Gastroesophageal sphincter (tissue), 4 donors: ENCODE data around the gene REPS2. TPM values are rescaled to one million over a fixed set of nuclear protein-coding genes. Genes with fewer than 3 reads are reported as not detected.

Source experiments
- ATAC-seq: fragments of 150-250 bp; one replicate; pipeline ENCODE4 v1.9.1; 2016; ENCODE audit warnings: mild to moderate bottlenecking, moderate library complexity
- H3K27ac ChIP-seq, 4 donors: fragments of 200-600 bp; sonication (generic) in 3 of 4; 1 replicate in 3 of 4; 2 replicates in 1 of 4; pipeline ENCODE4 v1.5.1; 2016 to 2019
- H3K27me3 ChIP-seq: fragments of 200-600 bp; sonication (generic); one replicate; pipeline ENCODE4 v1.5.1; 2019
- H3K36me3 ChIP-seq, 2 donors: fragments of 200-600 bp; sonication (generic); one replicate each; pipeline ENCODE4 v1.5.1; 2019; ENCODE audit warnings: control low read depth in 1 of 2
- H3K4me1 ChIP-seq, 3 donors: fragments of 200-600 bp; sonication (generic); 1 replicate in 2 of 3; 2 replicates in 1 of 3; pipeline ENCODE4 v1.5.1; 2016 to 2019; ENCODE audit warnings: control low read depth in 2 of 3
- H3K4me3 ChIP-seq, 2 donors: fragments of 200-600 bp; sonication (generic); one replicate each; pipeline ENCODE4 v1.5.1; 2019; ENCODE audit warnings: mild to moderate bottlenecking in 1 of 2, moderate library complexity in 1 of 2
- H3K9me3 ChIP-seq, 3 donors: fragments of 200-600 bp; sonication (generic); one replicate each; pipeline ENCODE4 v1.5.1; 2017 to 2019; ENCODE audit warnings: control low read depth in 2 of 3
- CTCF ChIP-seq, 4 experiments: fragments of 200-600 bp in 2 of 4; fragments of 450-650 bp in 2 of 4; sonication (generic) in 1 of 4; IDR thresholded peaks; one replicate each; pipeline ENCODE4 v1.5.1; 2017 to 2019; ENCODE audit warnings: antibody characterized with exemption in 4 of 4, mild to moderate bottlenecking in 2 of 4, moderate library complexity in 2 of 4
- EP300 ChIP-seq: sonication (generic); formaldehyde crosslinking; IDR thresholded peaks from one replicate; pipeline ENCODE4 v1.6.1; 2017; ENCODE audit warnings: antibody characterized with exemption, mild to moderate bottlenecking
- POLR2A ChIP-seq, 2 donors: fragments of 450-650 bp; IDR thresholded peaks; one replicate each; pipeline ENCODE4 v1.6.1; 2017; ENCODE audit warnings: antibody characterized with exemption in 2 of 2, mild to moderate bottlenecking in 2 of 2, moderate library complexity in 1 of 2
- POLR2AphosphoS5 ChIP-seq: sonication (generic); formaldehyde crosslinking; IDR thresholded peaks from one replicate; pipeline ENCODE4 v1.6.1; 2017; ENCODE audit warnings: antibody characterized with exemption
- WGBS, 2 donors: methylation state at CpG; one replicate each; pipeline ENCODE4 v1.1.5; 2018; ENCODE audit warnings: low coverage in 1 of 2; 5-methylcytosine and 5-hydroxymethylcytosine counted together
- total RNA-seq, 4 donors: library from RNA; depleted of rRNA; stranded (reverse); fragments of >200 nt; gene quantifications; one replicate each; pipeline ENCODE4 v1.1.0, GENCODE V29; 2016

Gene REPS2
- total RNA-seq, 4 donors from 2014 or later, result 19.8 to 39.8 (median 24.9) TPM

- Histone ChIP-seq H3K4me1 (no peaks in the 10 kb centered on the region), H3K4me3 (no peak overlapping the region), H3K27ac (no peak overlapping the region), H3K36me3 (no peaks in the 10 kb centered on the region), H3K27me3 (no peaks in the 10 kb centered on the region), H3K9me3 (no peaks in the 10 kb centered on the region)
- TF ChIP-seq POLR2A (IDR thresholded peaks at IDR 0.05), result no peak
- no peak for TF ChIP-seq EP300
- TF ChIP-seq CTCF (IDR thresholded peaks at IDR 0.05), result no peak
- no peak for TF ChIP-seq POLR2AphosphoS5
- ATAC-seq, result no peak
- WGBS, 2 donors, result 50 to 86% methylated on average over 2 to 4 of the region's 5 CpGs
These were observed 107.0 kb downstream of the REPS2 start for GRCh38 chrX:17053502-17053901.

- WGBS, 2 donors, result 59 to 75% methylated on average over 2 of the region's 2 CpGs
- no peak for ATAC-seq
- no peaks in the 10 kb centered on the region for H3K36me3 ChIP-seq
- H3K4me3 ChIP-seq, result no peak overlapping the region
- H3K27me3 ChIP-seq, result no peaks in the 10 kb centered on the region
- TF ChIP-seq POLR2A (IDR thresholded peaks at IDR 0.05) (no peak), CTCF (IDR thresholded peaks at IDR 0.05) (no peak), POLR2AphosphoS5 (no peak), EP300 (no peak)
- H3K4me1 ChIP-seq, result no peaks in the 10 kb centered on the region
- no peak overlapping the region for H3K27ac ChIP-seq
- no peaks in the 10 kb centered on the region for H3K9me3 ChIP-seq
These were observed 110.6 kb downstream of the REPS2 start for GRCh38 chrX:17056868-17057608.

GRCh38 chrX:17062065-17062464 lies 115.6 kb downstream of the REPS2 start:
- H3K27me3 ChIP-seq, result no peaks in the 10 kb centered on the region
- no peaks in the 10 kb centered on the region for H3K4me1 ChIP-seq
- ATAC-seq, result no peak
- no peak overlapping the region for H3K4me3 ChIP-seq
- H3K36me3 ChIP-seq, result no peaks in the 10 kb centered on the region
- TF ChIP-seq POLR2AphosphoS5 (no peak), EP300 (no peak), POLR2A (IDR thresholded peaks at IDR 0.05) (no peak), CTCF (IDR thresholded peaks at IDR 0.05) (no peak)
- H3K27ac ChIP-seq, result no peak overlapping the region
- H3K9me3 ChIP-seq, result no peaks in the 10 kb centered on the region

- no peak for ATAC-seq
- no peaks in the 10 kb centered on the region for H3K9me3 ChIP-seq
- H3K27me3 ChIP-seq, result no peaks in the 10 kb centered on the region
- H3K4me1 ChIP-seq, result no peaks in the 10 kb centered on the region
- no peak overlapping the region for H3K27ac ChIP-seq
- WGBS, 2 donors, result 78 to 84% methylated on average over 3 to 5 of the region's 5 CpGs
- no peak for TF ChIP-seq POLR2A (IDR thresholded peaks at IDR 0.05)
- no peak for TF ChIP-seq POLR2AphosphoS5
- TF ChIP-seq EP300, result no peak
- no peak for TF ChIP-seq CTCF (IDR thresholded peaks at IDR 0.05)
- no peak overlapping the region for H3K4me3 ChIP-seq
- no peaks in the 10 kb centered on the region for H3K36me3 ChIP-seq
These were observed 118.6 kb downstream of the REPS2 start for GRCh38 chrX:17065100-17065499.

- no peak for ATAC-seq
- WGBS, 2 donors, result 38% methylated on average over 1 of the region's 1 CpG
- Histone ChIP-seq H3K27ac (no peak overlapping the region), H3K9me3 (no peaks in the 10 kb centered on the region), H3K36me3 (no peaks in the 10 kb centered on the region), H3K4me3 (no peak overlapping the region), H3K27me3 (no peaks in the 10 kb centered on the region), H3K4me1 (no peaks in the 10 kb centered on the region)
- no peak for TF ChIP-seq CTCF (IDR thresholded peaks at IDR 0.05)
- TF ChIP-seq POLR2A (IDR thresholded peaks at IDR 0.05), result no peak
- no peak for TF ChIP-seq POLR2AphosphoS5
These were observed 121.1 kb downstream of the REPS2 start for GRCh38 chrX:17067534-17067933.
